GM18909 (cell line): Measurements from ENCODE around the gene TEX38.
"Not testable (repeated sequence)": the region's sequence is repeated elsewhere in the genome, so short reads cannot be mapped to it uniquely, and the experiment has no call there.

Experiments used
- ATAC-seq: cut with Tn5 transposase; IDR thresholded peaks from one replicate; pipeline ENCODE4 v1.9.1; 2021; ENCODE audit warnings: mild to moderate bottlenecking; ENCODE audit not compliant: unreplicated experiment, poor library complexity

TEX38 gene

DNA sequence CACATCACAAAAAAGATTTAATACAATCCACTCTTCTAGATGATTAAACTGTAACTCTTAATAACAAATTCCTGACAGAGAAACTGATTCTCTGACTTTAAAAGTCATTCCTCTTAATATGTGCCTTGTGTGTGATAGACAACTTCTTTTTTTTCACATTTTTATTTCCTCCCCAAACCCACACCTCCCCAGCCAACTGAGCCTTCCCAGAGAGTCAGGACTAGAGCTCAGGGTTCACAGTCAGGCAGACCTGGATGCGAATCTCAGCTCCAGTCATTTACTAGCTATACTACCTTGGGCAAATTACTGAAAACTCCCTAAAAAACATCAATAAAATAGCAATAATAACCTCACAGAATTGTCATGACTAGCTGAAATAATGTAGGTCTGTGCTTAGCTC is 17.6 kb upstream of the TEX38 start:
- no peak for ATAC-seq

DNA sequence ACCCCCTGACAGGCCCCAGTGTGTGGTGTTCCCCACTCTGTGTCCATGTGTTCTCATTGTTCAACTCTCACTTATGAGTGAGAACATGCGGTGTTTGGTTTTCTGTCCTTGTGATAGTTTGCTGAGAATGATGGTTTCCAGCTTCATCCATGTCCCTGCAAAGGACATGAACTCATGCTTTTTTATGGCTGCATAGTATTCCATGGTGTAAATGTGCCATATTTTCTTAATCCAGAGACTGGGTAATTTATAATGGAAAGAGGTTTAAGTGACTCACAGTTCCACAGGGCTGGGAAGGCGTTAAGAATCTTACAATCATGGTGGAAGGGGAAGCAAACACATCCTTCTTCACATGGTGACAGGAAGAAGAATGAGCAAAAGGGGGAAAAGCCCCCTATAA is 17.0 kb upstream of the TEX38 start:
- ATAC-seq = not testable (repeated sequence)

DNA sequence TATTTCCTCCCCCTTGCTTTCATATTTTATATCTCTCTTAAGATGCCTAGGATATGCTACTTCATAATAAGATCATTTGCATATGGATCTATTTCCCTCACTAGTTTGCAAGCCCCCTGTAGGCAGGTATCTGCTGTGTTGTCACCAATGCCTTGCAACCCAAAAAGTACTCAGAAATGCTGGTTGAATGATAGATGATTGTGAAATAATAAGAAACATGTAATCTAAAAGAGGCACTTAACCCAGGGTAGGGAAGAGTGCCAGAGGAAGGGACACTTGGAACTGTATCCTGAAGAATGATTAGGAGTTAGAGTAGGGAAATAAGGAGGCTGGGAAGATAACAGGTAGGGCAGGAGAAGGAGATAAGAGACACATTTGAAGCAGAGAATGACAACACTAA is 15.8 kb upstream of the TEX38 start:
- no peak for ATAC-seq

DNA sequence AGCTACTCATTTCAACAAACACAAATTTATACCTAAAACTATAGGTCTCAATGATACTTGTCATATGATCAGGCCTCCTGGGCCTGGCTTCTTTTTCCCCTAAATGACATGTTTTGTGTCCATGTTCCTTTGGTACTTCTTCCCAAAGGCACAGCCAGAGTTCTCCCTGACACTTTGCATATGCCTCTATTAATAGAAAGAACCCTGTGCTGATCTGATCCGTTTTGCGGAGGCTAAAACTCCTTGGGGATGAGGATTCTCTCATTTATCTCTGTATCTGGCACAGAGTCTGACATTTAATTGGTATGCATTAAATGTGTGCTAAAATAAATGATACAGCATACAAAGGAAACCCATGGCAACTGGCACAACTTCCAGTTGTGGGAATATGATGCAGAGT is 15.0 kb upstream of the TEX38 start:
- ATAC-seq = no peak

DNA sequence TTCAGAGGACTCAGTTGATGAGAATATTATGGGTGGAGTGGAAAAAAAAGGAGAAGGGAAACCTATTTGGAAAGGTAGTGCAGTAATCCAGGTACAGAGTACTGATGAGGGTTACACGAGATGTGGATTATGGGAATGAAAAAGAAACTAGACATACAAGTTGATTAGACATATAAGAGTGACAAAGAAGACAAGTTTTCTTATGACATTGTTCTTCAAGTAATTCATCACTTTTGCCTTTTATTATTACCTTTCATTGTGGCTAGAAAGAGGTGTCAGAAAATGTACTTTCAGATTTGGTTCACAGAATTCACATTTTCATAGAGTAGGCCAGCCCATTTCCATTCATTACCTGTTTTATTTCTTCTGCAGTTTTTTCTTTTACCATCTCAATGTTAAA is 13.9 kb upstream of the TEX38 start:
- ATAC-seq = no peak

DNA sequence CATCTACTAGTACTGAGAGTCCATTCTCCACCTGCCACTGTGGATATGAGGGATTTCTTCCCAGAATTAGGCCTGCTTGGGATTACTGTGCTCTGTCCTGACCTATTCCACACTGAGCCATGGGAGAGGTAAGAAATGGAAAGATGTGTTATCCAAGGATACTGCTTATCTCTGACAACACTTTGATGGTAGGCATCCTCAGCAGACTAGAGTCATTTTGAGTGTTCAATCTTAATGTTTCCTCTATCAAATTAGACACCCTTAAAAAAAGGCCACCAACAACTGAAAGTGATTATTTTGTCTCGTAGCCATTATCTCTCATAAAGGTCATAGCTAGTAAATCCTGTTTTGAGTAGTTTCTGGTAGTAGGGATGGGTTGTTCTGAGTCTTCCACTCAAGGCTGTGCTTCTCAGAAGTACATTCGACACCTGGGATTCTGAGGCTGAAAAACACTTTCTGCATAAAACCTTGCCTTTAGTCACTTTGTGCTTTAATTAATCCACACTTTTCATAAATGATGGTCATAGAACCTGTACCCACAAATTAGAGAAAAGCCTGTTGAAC is 12.3 kb upstream of the TEX38 start:
- no peak for ATAC-seq

DNA sequence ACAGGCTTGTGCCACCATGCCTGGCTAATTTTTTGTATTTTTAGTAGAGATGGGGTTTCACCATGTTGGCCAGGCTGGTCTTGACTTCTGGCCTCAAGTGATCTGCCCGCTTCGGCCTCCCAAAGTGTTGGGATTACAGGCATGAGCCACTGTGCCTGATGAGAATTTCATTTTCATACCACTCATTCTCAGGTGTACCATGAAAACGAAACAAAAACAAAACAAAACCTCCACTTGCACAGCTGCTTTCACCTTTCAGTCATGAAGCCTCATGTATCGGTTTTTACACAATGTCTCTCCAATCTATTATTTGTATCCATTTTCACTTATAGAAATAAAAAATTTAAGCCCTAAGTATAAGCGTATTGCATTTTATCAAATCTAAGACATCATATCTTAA is 11.5 kb upstream of the TEX38 start:
- ATAC-seq = peak; percentile 85

DNA sequence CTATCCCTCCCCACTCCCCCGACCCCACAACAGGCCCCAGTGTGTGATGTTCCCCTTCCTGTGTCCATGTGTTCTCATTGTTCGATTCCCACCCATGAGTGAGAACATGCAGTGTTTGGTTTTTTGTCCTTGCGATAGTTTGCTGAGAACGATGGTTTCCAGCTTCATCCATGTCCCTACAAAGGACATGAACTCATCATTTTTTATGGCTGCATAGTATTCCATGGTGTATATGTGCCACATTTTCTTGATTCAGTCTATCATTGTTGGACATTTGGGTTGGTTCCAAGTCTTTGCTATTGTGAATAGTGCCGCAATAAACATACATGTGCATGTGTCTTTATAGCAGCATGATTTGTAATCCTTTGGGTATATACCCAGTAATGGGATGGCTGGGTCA is 8.7 kb upstream of the TEX38 start:
- ATAC-seq = not testable (repeated sequence)

DNA sequence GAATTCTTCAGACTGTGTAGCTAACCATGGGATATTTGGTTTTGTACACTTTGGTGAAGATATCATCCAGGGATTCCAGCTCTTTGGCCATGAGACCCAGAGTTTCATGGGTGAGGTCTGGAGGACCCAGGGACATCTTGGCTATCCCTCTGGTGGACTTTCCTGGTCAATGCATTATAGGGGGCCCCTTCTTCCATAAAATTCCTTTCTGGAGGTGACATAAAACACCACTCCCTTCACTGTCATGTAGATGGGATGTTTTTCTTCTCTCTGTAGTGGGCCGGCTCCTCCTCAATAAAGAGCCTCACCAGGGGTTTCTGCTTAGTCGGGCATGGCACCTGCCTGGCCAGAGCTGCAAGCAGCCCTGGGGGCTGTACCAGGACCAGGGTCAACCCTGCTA is 5.7 kb upstream of the TEX38 start:
- ATAC-seq = no peak

DNA sequence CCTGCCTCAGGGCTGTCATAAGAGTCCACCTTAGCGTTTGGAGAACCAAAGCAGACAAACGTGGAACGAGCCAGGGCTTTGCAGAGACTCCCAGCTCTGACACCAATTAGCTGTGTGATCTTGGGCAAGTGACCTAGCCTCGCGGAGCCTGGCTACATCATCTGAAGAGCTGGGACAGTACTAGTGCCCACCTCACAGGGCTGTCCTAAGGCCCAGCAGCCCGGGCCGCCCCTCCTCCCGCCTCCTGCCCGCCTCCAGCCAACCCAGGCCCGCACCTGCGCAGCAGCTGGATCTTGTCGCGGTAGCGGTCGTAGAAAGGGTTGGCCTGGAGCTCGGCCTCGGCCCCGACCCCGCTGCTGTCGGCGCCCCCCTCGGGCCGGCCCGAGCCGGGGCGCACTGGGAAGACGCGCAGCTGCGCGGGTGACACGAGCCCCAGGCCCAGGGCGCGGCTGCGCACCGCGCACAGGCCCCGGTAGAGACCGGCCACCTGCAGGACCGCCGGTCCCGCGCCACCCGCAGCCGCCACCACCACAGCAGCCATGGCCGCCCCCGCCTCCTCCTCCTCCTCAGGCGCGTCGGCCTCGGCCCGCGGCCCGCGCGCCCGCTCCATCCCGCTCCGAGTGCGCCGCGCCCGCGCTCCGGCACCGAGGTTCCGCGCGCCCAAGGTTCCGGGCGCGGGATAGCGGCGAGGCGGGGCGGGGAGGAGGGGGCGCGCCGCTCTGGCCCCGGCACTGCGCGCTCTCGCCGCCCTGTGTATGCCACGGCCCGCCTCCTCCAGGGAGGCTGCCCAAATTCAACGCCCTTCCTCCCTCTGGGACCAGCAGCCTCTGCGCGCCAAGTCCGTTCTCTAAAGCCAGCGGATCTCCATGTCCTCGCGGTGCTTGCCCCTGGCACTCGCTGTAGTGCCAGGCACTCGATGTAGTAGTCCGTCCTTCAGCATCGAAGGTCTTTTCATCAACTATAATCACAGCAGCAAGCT is 3.6 kb upstream of the TEX38 start, which contains the start of gene ATPAF1:
Gene ATPAF1 (minus strand): TSS at position 583 of the 979 bp plus-strand sequence. CDS start 42 bp downstream, at position 541.
- peak; percentile 74 for ATAC-seq

DNA sequence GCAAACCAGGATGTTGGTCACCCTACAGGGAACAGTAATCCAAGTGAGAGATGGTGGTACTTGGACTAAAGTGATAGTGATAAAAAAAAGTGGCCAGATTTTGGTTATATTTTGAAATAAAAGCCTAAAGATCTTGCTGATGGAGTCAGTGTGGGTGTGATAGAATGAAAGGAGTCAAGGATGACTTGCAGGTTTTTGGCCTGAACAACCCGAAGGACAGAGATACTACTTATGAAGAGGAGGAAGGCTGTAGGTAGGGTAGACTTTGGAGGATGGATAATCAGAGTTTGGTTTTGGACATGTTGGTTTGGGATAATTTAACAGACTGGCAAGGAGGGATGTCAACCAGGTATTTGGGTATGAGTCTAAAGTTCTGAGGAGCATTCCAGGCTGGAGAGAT is 1.5 kb upstream of the TEX38 start:
- no peak for ATAC-seq

DNA sequence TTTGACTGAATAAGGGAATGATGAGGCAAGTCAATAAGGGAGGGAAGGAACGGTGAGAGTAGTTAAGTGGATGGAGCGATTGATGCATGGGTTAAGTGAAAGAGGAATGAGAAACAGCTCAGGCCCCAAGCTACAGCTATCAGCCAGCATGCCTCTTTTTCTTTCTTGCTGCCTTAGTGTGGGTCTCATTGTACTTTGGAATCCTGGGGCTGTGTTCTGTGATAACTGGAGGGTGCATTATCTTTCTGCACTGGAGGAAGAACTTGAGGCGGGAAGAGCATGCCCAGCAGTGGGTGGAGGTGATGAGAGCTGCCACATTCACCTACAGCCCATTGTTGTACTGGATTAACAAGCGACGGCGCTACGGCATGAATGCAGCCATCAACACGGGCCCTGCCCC is 1.0 kb downstream of the TEX38 start:
- no peak for ATAC-seq

DNA sequence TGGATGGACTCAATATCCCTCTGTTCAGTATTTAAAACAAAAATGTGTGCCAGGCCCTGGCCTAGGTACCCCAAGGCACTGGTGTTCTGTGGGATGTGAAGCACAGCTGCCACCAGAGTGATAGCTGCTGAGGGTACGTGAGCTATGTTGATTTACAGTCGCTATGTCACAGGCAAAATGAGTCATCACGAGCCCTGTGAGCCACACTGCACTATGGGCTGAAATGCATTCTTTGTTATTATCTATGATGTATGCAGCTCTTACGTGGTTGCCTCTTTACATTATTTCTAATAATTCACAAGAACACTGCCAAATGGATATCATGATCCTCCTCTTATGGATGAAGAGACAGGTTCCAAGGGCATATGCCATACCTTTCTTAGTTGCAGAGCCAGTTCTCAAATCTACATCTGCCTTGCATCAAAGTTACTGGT is 2.1 kb downstream of the TEX38 start:
- no peak for ATAC-seq

DNA sequence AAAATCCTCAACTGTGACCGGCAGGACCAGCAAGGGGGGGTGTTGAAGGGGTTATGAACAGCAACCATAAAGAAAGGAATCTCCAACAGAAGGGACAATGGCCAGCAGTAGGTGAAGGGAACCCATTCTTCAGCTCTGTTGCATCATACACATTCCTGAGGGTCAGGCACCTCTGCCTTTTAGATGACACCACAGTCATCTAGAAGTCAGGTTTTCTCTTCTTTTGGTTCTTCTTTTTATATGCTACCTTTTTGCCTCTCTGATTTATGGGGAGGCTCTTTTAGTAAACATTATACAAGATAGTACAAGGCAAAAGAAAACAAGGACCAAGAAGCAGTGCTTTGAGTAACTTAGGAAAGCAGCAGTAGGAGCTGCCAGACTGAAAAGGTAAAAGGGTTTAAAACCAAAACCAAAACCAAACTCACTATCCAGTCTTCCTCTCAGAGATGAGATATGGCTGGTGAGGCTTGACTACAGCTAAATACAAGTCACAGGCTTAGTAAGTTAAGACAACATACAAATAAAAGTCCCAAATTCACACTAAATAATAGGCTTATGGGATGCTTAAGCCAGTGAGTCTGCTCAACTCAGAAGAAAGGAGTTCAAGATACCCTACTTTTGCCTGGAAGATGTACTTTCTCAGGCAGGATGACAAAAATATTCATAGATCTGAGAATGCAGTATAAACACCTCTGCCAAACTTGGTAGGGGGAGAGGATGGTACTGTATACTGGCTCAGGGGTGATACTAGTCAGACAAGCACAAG is 4.1 kb downstream of the TEX38 start:
- peak; percentile 73 for ATAC-seq

DNA sequence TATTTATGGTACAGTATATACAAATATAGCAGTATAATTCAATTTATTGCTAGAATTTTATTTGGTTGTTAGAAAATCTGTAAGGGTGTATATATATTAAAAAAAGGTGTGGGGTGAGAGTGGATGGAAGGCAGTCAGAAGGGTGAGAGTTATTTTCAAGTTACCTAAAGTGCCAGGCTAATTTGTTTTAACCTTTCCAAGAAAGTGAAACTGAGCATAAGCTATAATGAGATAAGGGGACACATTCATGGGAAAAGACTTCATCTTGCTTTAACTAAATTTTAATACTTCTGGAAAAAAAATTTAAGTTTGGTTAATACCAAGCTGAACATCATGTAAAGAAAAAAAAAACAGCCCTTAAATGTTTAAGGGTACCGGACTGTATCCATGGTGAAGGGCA is 4.9 kb downstream of the TEX38 start:
- no peak for ATAC-seq

DNA sequence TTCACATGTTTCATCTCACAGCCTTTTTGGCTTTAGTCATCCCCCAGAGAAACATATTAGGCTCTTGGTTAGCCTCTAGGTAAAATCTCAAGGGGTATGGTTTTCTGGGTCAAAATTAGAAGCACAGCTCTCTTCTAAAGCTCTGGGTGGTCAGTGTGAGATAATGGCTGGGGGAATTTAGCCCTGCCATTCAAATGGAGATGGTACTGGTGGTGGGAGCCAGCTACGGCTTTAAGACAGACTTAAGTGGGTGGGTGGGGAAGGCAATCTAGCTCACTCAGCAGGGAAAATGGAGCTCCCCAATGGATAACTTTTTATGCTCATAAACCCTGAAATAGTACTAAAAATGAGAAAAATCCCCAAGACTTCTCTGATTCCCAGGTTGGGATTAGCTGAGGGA is 5.7 kb downstream of the TEX38 start:
- ATAC-seq = no peak

DNA sequence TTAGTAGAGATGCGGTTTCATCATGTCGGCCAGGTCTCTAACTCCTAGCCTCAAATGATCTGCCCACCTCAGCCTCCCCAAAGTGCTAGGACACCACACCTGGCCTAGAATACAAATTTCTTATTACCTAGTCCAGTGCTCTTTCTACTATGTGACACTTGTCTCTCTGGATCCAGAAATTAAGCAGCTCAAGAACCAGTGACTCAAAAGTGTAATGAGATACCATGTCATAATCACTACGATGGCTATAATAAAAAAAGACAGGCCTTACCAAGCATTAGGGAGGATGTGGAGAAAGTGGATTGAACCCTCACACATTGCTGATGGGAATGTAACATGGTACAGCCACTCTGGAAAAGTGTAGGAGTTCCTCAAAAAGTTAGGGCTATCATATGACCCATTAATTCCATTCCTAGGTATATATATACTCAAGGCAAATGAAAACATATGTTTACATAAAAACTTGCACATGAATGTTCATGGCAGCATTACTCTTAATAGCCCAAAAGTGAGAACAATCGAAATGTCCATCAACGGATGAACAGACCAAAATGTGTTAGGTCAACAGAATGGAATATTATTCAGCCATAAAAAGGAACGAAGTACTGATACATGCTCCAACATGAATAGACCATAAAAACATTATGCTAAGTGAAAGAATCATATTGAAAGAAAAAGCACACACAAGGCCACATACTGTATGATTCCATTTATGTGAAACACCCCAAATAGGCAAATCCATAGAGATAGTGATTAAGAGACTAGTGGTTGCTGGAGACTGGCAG is 8.3 kb downstream of the TEX38 start:
- no peak for ATAC-seq

DNA sequence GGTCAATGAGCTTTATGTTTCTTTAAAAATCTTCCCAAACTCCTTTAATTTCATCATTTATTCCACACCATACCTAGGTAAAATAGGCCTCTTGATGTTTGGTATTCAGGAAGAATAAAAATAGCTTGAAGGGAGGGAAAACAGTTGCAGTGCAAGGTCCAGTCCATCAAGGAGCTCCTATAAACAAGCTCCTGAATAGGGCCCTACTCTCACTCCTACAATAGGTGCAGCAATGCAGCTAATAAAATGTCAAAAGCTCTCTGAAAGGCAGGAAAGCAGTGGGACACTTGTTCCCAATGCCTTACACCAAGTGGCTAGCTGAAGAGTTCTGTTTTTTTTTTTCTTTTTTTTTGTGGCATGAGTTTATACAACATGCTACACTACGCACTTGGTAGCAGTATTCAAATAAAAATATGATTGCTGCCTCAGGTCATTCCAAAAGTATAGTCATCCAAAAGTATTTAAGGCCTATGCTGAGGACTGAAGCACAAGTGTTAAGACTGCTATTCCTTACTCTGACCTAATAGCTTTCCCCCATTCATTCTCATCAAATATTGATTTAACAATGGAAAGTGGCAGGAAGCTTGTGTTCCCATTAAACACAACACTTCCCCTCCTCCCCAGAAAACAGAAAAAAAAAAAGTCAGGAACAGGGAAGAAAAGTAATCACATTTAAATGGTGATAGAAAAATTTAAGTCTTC is 9.8 kb downstream of the TEX38 start:
- no peak for ATAC-seq

DNA sequence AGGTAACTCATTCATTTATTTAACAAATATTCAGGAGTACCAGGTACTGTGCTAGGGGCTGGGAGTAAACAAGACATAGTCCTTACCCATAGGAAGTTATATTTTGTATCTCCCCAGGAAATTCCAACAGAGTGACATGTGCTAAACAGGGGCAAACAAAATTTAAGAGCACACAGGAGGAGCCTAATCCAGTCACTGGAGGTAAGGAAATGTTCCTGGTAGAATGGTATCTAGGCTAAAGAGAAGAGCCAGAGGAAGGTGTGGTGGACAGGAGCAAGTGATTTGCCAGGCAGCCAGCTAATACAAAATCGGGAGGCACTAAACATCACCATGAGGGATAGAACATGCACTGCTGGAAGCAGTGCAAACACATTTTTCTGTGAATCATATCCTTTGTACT is 10.4 kb downstream of the TEX38 start:
- ATAC-seq = no peak

DNA sequence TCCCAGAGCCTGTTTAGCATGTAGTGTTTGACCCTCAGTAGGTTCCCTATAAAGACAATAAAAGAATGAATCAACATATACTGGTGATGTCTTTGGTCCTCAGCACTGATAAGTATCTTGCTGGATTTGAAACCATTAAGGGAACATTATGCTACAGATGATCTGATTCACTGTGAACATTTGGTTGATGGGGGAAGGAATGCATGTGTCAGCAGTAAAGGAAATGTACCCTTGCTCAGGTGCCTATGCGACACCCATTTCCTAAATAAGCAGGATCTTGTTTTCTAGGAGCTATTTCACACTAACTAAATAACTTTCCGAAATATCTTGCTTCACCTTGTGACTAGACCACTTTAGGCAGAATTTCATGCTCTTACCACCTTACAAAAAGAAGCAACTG is 13.0 kb downstream of the TEX38 start:
- ATAC-seq = no peak
